ENCODE measurements around the gene OR10G4. TPM values are rescaled to one million over a fixed set of nuclear protein-coding genes. Genes with fewer than 3 reads are reported as not detected.

The OR10G4 gene
- total RNA-seq, 1 experiment from 2014 or later: not detected

- Histone ChIP-seq H3K27me3 (ENCODE audit: control insufficient read depth, insufficient read depth, low read length) (no peaks in the 10 kb centered on the region), H3K36me3 (ENCODE audit: control insufficient read depth, insufficient read depth, low read length) (no peaks in the 10 kb centered on the region), H3K4me3 (ENCODE audit: low read depth in 2 of 2, low read length in 2 of 2) (no peak overlapping the region), H3K9me3 (ENCODE audit: control insufficient read depth, insufficient read depth, low read depth, low read length) (no peaks in the 10 kb centered on the region), H3K4me1 (ENCODE audit: control insufficient read depth, insufficient read depth, low read length) (no peaks in the 10 kb centered on the region), H3K27ac (ENCODE audit: low read length) (no peak overlapping the region)
- intact Hi-C loops (cut with micrococcal nuclease; ENCODE audit: unreplicated experiment) (no loop called here), in situ Hi-C loops (cut with HindIII; ENCODE audit: low pct_unique_long_range_greater_than_20kb, low sequenced_read_pairs) (no loop called here)
- no peak for DNase-seq (ENCODE audit: low read depth, low spot score)
- ChIA-PET CTCF (no interaction called here), POLR2A (no interaction called here)
- BruUV-seq (replicated peaks): no TSS peak
- ATAC-seq: no peak
- TF ChIP-seq REST (IDR thresholded peaks at IDR 0.05; ENCODE audit: insufficient read depth in 1 of 2, low read depth in 2 of 2, low read length in 1 of 2) (no peak), CTCF (IDR thresholded peaks at IDR 0.05) (no peak), TCF7L2 (IDR thresholded peaks at IDR 0.05; ENCODE audit: low read depth, low read length) (no peak), SIN3A (IDR thresholded peaks at IDR 0.05; ENCODE audit: borderline replicate concordance, insufficient read depth, low read depth, low read length) (no peak), POLR2AphosphoS5 (IDR thresholded peaks at IDR 0.05; ENCODE audit: low read depth, low read length) (no peak)
These were observed 26.8 kb downstream of the OR10G4 start for GRCh38 chr11:124039557-124039956.

GRCh38 chr11:124041254-124041653 lies 28.5 kb downstream of the OR10G4 start, which contains the start of gene OR10G7:
TSS of gene OR10G7 (minus strand) at chr11:124041325. CDS start at chr11:124039001, 2,324 bp downstream.
- ATAC-seq (no peak), DNase-seq (ENCODE audit: low read depth, low spot score) (no peak)
- intact Hi-C loops (cut with micrococcal nuclease; ENCODE audit: unreplicated experiment): no loop called here
- Histone ChIP-seq H3K36me3 (ENCODE audit: control insufficient read depth, insufficient read depth, low read length) (no peaks in the 10 kb centered on the region), H3K27me3 (ENCODE audit: control insufficient read depth, insufficient read depth, low read length) (no peaks in the 10 kb centered on the region), H3K4me3 (ENCODE audit: low read depth in 2 of 2, low read length in 2 of 2) (no peak within 1 kb of the TSS), H3K9me3 (ENCODE audit: control insufficient read depth, insufficient read depth, low read depth, low read length) (no peaks in the 10 kb centered on the region), H3K27ac (ENCODE audit: low read length) (no peak within 1 kb of the TSS), H3K4me1 (ENCODE audit: control insufficient read depth, insufficient read depth, low read length) (no peaks in the 10 kb centered on the region)
- in situ Hi-C loops (cut with HindIII; ENCODE audit: low pct_unique_long_range_greater_than_20kb, low sequenced_read_pairs): no loop called here
- POLR2A ChIA-PET: no interaction called here
- no TSS peak for BruUV-seq (replicated peaks)
- TF ChIP-seq REST (IDR thresholded peaks at IDR 0.05; ENCODE audit: insufficient read depth in 1 of 2, low read depth in 2 of 2, low read length in 1 of 2) (no peak), TCF7L2 (IDR thresholded peaks at IDR 0.05; ENCODE audit: low read depth, low read length) (no peak), POLR2AphosphoS5 (IDR thresholded peaks at IDR 0.05; ENCODE audit: low read depth, low read length) (no peak), SIN3A (IDR thresholded peaks at IDR 0.05; ENCODE audit: borderline replicate concordance, insufficient read depth, low read depth, low read length) (no peak), CTCF (IDR thresholded peaks at IDR 0.05) (no peak)
- CTCF ChIA-PET: no interaction called here

Data from Panc1 (cell line).